K562 (cell line): Measurements from ENCODE around the gene SOAT2. TPM values are rescaled to one million over a fixed set of nuclear protein-coding genes. Genes with fewer than 3 reads are reported as not detected.

Experiments
- ATAC-seq: fragments of 200-7000 bp; cut with Tn5 transposase; 3 replicates; pipeline ENCODE4 v1.9.1; 2020; ENCODE audit warnings: moderate library complexity
- BruUV-seq: library from RNA; stranded (reverse); fragments of 400-500 nt; replicated peaks from 2 replicates; lab custom pipeline; 2021; lab: Mats Ljungman, UMichigan
- CTCF ChIA-PET: fragments of 300-600 bp; formaldehyde crosslinking; extraction: SDS; loops from one replicate; lab custom pipeline; 2021; ENCODE audit warnings: low intra/inter-chr PET ratio; lab: Yijun Ruan, JAX
- POLR2A ChIA-PET: fragments of 300-600, 350-650 bp; sonication (Branson Sonifier 250); formaldehyde crosslinking; extraction: SDS; loops from one replicate; lab custom pipeline; 2021; ENCODE audit warnings: antibody characterized with exemption, inconsistent platforms; lab: Yijun Ruan, JAX
- DNase-seq, 4 experiments: peaks; one replicate each; pipeline versions ENCODE4 v3.0.0 to v3.0.0-alpha.2; 2011 to 2018; ENCODE audit warnings: low spot score in 3 of 4, mixed read lengths in 3 of 4; ENCODE audit errors: extremely low read depth in 1 of 4
- FAIRE-seq: peaks from 2 replicates; lab custom pipeline; 2011; peaks lifted over from hg19 to GRCh38; lab: Jason Lieb, UNC
- H2AFZ ChIP-seq: 2 replicates; pipeline ENCODE4 v1.6.0; 2011; ENCODE audit warnings: low read depth, low read length, control low read depth, inconsistent platforms
- H3K27ac ChIP-seq: fragments of 200-600 bp; 3 replicates; pipeline ENCODE4 v1.8.0; 2011; ENCODE audit warnings: low read depth, mild to moderate bottlenecking, control low read depth, inconsistent platforms, low read length, moderate library complexity, mixed read lengths; ENCODE audit errors: extremely low read depth
- H3K27me3 ChIP-seq, 2 experiments: fragments of 300-600 bp in 1 of 2; 2 replicates in 1 of 2; 3 replicates in 1 of 2; pipeline versions ENCODE4 v1.6.0 to v1.8.0; 2011; ENCODE audit warnings: inconsistent platforms in 2 of 2, low read length in 2 of 2, mild to moderate bottlenecking in 1 of 2, mixed read lengths in 1 of 2, moderate library complexity in 1 of 2; ENCODE audit not compliant: control insufficient read depth in 2 of 2, insufficient read depth in 2 of 2
- H3K36me3 ChIP-seq: fragments of 300-600 bp; 3 replicates; pipeline ENCODE4 v1.8.0; 2011; ENCODE audit warnings: mild to moderate bottlenecking, low read length, inconsistent platforms; ENCODE audit not compliant: control insufficient read depth, insufficient read depth
- H3K4me1 ChIP-seq, 2 experiments: fragments of 200-600 bp in 1 of 2; replicated peaks in 1 of 2; 2 replicates in 1 of 2; 3 replicates in 1 of 2; pipeline versions ENCODE4 v1.5.1 to v1.8.0; 2011; ENCODE audit warnings: inconsistent platforms in 2 of 2, low read length in 2 of 2, mild to moderate bottlenecking in 1 of 2, mixed read lengths in 1 of 2, moderate library complexity in 1 of 2; ENCODE audit not compliant: control insufficient read depth in 2 of 2, insufficient read depth in 2 of 2
- H3K4me2 ChIP-seq: 2 replicates; pipeline ENCODE4 v1.6.1; 2011; ENCODE audit warnings: low read length, control low read depth, inconsistent platforms, mixed read lengths; ENCODE audit not compliant: insufficient read depth
- H3K4me3 ChIP-seq: fragments of 200-600 bp; sonication (generic), shearing (Covaris generic); 2 replicates; pipeline ENCODE4 v1.5.1; 2016; ENCODE audit warnings: control low read depth, inconsistent platforms
- H3K79me2 ChIP-seq: fragments of 200-600 bp; 3 replicates; pipeline ENCODE4 v1.8.0; 2011; ENCODE audit warnings: low read length, inconsistent platforms; ENCODE audit not compliant: control insufficient read depth, insufficient read depth
- H3K9ac ChIP-seq, 2 experiments: 2 replicates each; pipeline versions ENCODE4 v1.6.0 to v1.6.1; 2011; ENCODE audit warnings: low read depth in 2 of 2, low read length in 2 of 2, control low read depth in 1 of 2, inconsistent platforms in 1 of 2, mild to moderate bottlenecking in 1 of 2, mixed read lengths in 1 of 2; ENCODE audit not compliant: insufficient read depth in 1 of 2
- H3K9me1 ChIP-seq: one replicate; pipeline ENCODE4 v1.6.0; 2011; ENCODE audit warnings: inconsistent platforms, mild to moderate bottlenecking, low read length, moderate library complexity; ENCODE audit not compliant: control insufficient read depth, insufficient read depth
- H3K9me3 ChIP-seq: replicated peaks from 2 replicates; pipeline ENCODE4 v1.5.1; 2011; ENCODE audit warnings: low read depth, low read length, inconsistent platforms; ENCODE audit not compliant: control insufficient read depth, insufficient read depth
- H4K20me1 ChIP-seq: replicated peaks from 2 replicates; pipeline ENCODE4 v1.6.1; 2011; ENCODE audit warnings: low read length, inconsistent platforms, mixed read lengths; ENCODE audit not compliant: control insufficient read depth, insufficient read depth
- BRF1 ChIP-seq: IDR thresholded peaks from 3 replicates; pipeline ENCODE4 v1.6.1; 2011; ENCODE audit warnings: borderline replicate concordance, mild to moderate bottlenecking; ENCODE audit not compliant: insufficient read length; ENCODE audit errors: extremely low read depth
- CXXC5 ChIP-seq: fragments of 250-450 bp; sonication (Bioruptor Pico); IDR thresholded peaks from 2 replicates; pipeline ENCODE4 v1.8.0; 2022; ENCODE audit warnings: inconsistent platforms, mild to moderate bottlenecking, moderate library complexity
- MTA1 ChIP-seq: fragments of 450-650 bp; IDR thresholded peaks from 2 replicates; pipeline ENCODE4 v1.6.1; 2017; ENCODE audit warnings: borderline replicate concordance
- RBBP5 ChIP-seq: fragments of 200-600 bp; sonication (generic); IDR thresholded peaks from 2 replicates; pipeline ENCODE4 v1.6.1; 2012; ENCODE audit warnings: borderline replicate concordance, mild to moderate bottlenecking, low read length, control low read depth, inconsistent platforms; ENCODE audit not compliant: insufficient read depth, poor library complexity, severe bottlenecking
- TCF7 ChIP-seq: sonication (generic); IDR thresholded peaks from 2 replicates; pipeline ENCODE4 v1.6.1; 2016; ENCODE audit warnings: antibody characterized with exemption, borderline replicate concordance
- ZZZ3 ChIP-seq: fragments of 450-650 bp; IDR thresholded peaks from 2 replicates; pipeline ENCODE4 v1.6.1; 2016; ENCODE audit warnings: antibody characterized with exemption, mild to moderate bottlenecking, moderate library complexity
- WGBS: fragments of 100-300 bp; shearing (Covaris generic); methylation state at CpG from one replicate; pipeline ENCODE4 v1.1.6; 2016; ENCODE audit warnings: low coverage, mixed read lengths; ENCODE audit not compliant: insufficient coverage; ENCODE audit errors: missing lambda C conversion rate; 5-methylcytosine and 5-hydroxymethylcytosine counted together
- in situ Hi-C: fragments of 300-500 bp; cut with MboI; formaldehyde crosslinking; loops from 4 replicates; pipeline ENCODE4 v1.15.0; 2018; ENCODE audit warnings: inconsistent platforms, mixed read lengths
- intact Hi-C: fragments of 100-400 bp; cut with micrococcal nuclease; formaldehyde crosslinking; loops from 2 replicates; pipeline ENCODE4 v1.14.2; 2022
- polyA plus RNA-seq, 8 experiments: library from polyadenylated mRNA; depleted of rRNA in 4 of 8; stranded (reverse) in 5 of 8; unstranded in 3 of 8; fragments of >200 nt; fragmentation: Nextera tagmentation in 2 of 8; fragmentation: Illumina TruSeq in 1 of 8; extraction: Ambion mirVana in 2 of 8; extraction: Trizol in 1 of 8; gene quantifications; 2 replicates each; pipeline versions ENCODE4 v1.2.1 to v1.2.3, GENCODE V29; 2011 to 2014; ENCODE audit warnings: inconsistent platforms in 1 of 8, missing spikeins in 1 of 8
- total RNA-seq, 7 experiments: library from RNA; depleted of rRNA in 6 of 7; stranded (reverse); fragments of >200 nt in 6 of 7; fragmentation: Illumina TruSeq in 2 of 7; extraction: Trizol in 2 of 7; gene quantifications; 2 replicates each; pipeline versions ENCODE4 v1.2.1 to v1.2.3, GENCODE V29; 2011 to 2021; ENCODE audit warnings: low replicate concordance in 1 of 7

The SOAT2 gene
- total and polyA plus RNA-seq, 9 of the 15 experiments (the other 6 are each of a cell fraction or from before 2014, with no cell fraction given), result 0.04 TPM; not detected in 8

GRCh38 chr12:53090105-53090504, 13.2 kb upstream of the SOAT2 start:
- no peaks in the 10 kb centered on the region for H3K36me3 ChIP-seq
- no peak overlapping the region for H3K4me3 ChIP-seq
- in situ Hi-C loops (no loop called here), intact Hi-C loops (no loop called here)
- no peaks in the 10 kb centered on the region for H4K20me1 ChIP-seq
- H3K27me3 ChIP-seq, result no peaks in the 10 kb centered on the region
- FAIRE-seq (no peak), DNase-seq (no peak), ATAC-seq (no peak)
- POLR2A ChIA-PET, result interaction anchor here (0.8 to 2.6 kb wide), 4 partner anchors 10 to 211 kb away, joined by 3 to 12 read pairs (median 4); partner anchors contain the start of gene SPRYD3
- 66% methylated on average over 6 of the region's 6 CpGs for WGBS
- peaks cover 6 to 11% of the 10 kb centered on the region in 2 experiments for H3K4me1 ChIP-seq
- no peaks in the 10 kb centered on the region for H3K9me3 ChIP-seq
- H3K9me1 ChIP-seq, result no peaks in the 10 kb centered on the region
- H3K27ac ChIP-seq, result no peak overlapping the region
- BruUV-seq, result no TSS peak
- H3K79me2 ChIP-seq, result no peaks in the 10 kb centered on the region
- no peak overlapping the region for H3K4me2 ChIP-seq
- CTCF ChIA-PET, result no interaction called here
- H2AFZ ChIP-seq, result 0 out of 2 replicates have a peak overlapping the region, but pooled peaks have one; percentile 55
- peak overlapping the region in 1 of 2 experiments; percentile 77; a peak in 1 of 4 replicates for H3K9ac ChIP-seq
- TF ChIP-seq ZZZ3 (no peak), BRF1 (no peak), MTA1 (no peak), CXXC5 (CRISPR knock-in tag) (no peak), RBBP5 (no peak), TCF7 (no peak)
